ENCODE results near the gene CDS2. TPM values are rescaled to one million over a fixed set of nuclear protein-coding genes. Genes with fewer than 3 reads are reported as not detected.

The CDS2 gene
- total and polyA plus RNA-seq, 2 experiments from 2014 or later = 16.8 to 40.8 TPM

DNA sequence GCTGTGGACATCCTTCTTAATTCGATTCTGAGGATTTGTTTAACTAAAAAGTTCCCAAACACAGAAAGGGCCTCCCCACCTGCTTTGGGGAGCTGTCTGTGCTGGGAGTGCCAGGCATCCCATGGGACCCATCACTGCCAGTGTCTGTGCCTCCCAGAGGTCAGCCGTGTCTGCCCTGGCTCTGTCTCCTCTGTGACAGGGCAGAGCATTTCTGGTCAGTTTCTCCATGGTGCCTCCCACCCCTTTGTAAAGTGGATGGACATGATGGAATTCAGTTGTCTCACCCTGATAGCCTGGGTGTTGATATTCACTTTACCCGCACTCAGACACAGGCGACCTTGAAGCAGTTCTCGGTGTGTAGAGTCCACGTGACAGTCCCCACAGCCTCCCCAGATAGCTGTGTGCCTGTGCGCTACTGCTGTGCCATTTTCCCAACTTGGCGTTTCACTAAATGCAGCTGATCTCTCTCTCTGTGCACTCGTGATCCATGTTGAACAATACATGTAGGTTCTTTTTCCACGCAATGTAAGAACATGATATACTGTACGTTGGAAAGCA, 70.5 kb downstream of the CDS2 start:
- peaks cover 17% of the 10 kb centered on the region for H3K4me1 Mint-ChIP-seq

More for the DNA sequence above, 70.5 kb downstream of the CDS2 start:
- Mint-ChIP-seq H3K4me3 (no peak overlapping the region), H3K36me3 (ENCODE audit: low read depth) (peaks cover 7% of the 10 kb centered on the region), H3K9me3 (no peaks in the 10 kb centered on the region), H3K27ac (no peak overlapping the region), H3K27me3 (ENCODE audit: insufficient read depth, low read depth, poor library complexity) (peaks cover 5% of the 10 kb centered on the region)
- no peak for DNase-seq (ENCODE audit: low spot score)
- ATAC-seq = no peak
- H4K20me1 ChIP-seq (replicated peaks; ENCODE audit: insufficient read depth) = no peaks in the 10 kb centered on the region
- no peaks in the 10 kb centered on the region for H3K27me3 ChIP-seq (ENCODE audit: insufficient read depth)
- no peaks in the 10 kb centered on the region for H3K36me3 ChIP-seq (ENCODE audit: insufficient read depth)
- no peaks in the 10 kb centered on the region for H3F3A ChIP-seq (replicated peaks; ENCODE audit: low read depth)
- H3K79me2 ChIP-seq (replicated peaks; ENCODE audit: insufficient read depth) = no peaks in the 10 kb centered on the region
- H2AFZ ChIP-seq = no peak overlapping the region
- no peak overlapping the region for H3K27ac ChIP-seq (ENCODE audit: low read depth)
- H3K4me3 ChIP-seq = no peak overlapping the region
- H3K4me1 ChIP-seq (ENCODE audit: insufficient read depth) = 0 out of 2 replicates have a peak, but pooled peaks cover 3% of the 10 kb centered on the region
- H3K9me2 ChIP-seq (ENCODE audit: insufficient read depth) = no peaks in the 10 kb centered on the region
- no peak overlapping the region for H3K4me2 ChIP-seq
- TF ChIP-seq POLR2AphosphoS5 (IDR thresholded peaks at IDR 0.05; ENCODE audit: low read depth) (no peak), EZH2phosphoT487 (IDR thresholded peaks at IDR 0.05; ENCODE audit: unreplicated experiment) (no peak), CREB1 (CRISPR knock-in tag; IDR thresholded peaks at IDR 0.05; ENCODE audit: low read depth) (no peak), CTCF (conservative IDR thresholded peaks at IDR 0.05; ENCODE audit: low read depth in 2 of 2) (no peak), EZH2 (IDR thresholded peaks at IDR 0.05; ENCODE audit: low read depth, unreplicated experiment) (no peak), JUNB (IDR thresholded peaks at IDR 0.05; ENCODE audit: unreplicated experiment) (no peak), NANOG (IDR thresholded peaks at IDR 0.05; ENCODE audit: borderline replicate concordance) (no peak), ZNF462 (CRISPR knock-in tag; IDR thresholded peaks at IDR 0.05) (no peak), ZNF331 (CRISPR knock-in tag; IDR thresholded peaks at IDR 0.05; ENCODE audit: low read depth) (no peak), STAT1 (IDR thresholded peaks at IDR 0.05; ENCODE audit: unreplicated experiment) (no peak), ZNF114 (CRISPR knock-in tag; IDR thresholded peaks at IDR 0.05) (no peak)
- TF ChIP-seq, protein P1, sequence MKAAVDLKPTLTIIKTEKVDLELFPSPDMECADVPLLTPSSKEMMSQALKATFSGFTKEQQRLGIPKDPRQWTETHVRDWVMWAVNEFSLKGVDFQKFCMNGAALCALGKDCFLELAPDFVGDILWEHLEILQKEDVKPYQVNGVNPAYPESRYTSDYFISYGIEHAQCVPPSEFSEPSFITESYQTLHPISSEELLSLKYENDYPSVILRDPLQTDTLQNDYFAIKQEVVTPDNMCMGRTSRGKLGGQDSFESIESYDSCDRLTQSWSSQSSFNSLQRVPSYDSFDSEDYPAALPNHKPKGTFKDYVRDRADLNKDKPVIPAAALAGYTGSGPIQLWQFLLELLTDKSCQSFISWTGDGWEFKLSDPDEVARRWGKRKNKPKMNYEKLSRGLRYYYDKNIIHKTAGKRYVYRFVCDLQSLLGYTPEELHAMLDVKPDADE (IDR thresholded peaks at IDR 0.05) = no peak
- TF ChIP-seq, protein P2, sequence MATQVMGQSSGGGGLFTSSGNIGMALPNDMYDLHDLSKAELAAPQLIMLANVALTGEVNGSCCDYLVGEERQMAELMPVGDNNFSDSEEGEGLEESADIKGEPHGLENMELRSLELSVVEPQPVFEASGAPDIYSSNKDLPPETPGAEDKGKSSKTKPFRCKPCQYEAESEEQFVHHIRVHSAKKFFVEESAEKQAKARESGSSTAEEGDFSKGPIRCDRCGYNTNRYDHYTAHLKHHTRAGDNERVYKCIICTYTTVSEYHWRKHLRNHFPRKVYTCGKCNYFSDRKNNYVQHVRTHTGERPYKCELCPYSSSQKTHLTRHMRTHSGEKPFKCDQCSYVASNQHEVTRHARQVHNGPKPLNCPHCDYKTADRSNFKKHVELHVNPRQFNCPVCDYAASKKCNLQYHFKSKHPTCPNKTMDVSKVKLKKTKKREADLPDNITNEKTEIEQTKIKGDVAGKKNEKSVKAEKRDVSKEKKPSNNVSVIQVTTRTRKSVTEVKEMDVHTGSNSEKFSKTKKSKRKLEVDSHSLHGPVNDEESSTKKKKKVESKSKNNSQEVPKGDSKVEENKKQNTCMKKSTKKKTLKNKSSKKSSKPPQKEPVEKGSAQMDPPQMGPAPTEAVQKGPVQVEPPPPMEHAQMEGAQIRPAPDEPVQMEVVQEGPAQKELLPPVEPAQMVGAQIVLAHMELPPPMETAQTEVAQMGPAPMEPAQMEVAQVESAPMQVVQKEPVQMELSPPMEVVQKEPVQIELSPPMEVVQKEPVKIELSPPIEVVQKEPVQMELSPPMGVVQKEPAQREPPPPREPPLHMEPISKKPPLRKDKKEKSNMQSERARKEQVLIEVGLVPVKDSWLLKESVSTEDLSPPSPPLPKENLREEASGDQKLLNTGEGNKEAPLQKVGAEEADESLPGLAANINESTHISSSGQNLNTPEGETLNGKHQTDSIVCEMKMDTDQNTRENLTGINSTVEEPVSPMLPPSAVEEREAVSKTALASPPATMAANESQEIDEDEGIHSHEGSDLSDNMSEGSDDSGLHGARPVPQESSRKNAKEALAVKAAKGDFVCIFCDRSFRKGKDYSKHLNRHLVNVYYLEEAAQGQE (IDR thresholded peaks at IDR 0.05; ENCODE audit: unreplicated experiment) = no peak
